Right ventricle myocardium superior (tissue), 1 donor: Measurements from ENCODE around the gene HIRA. TPM values are rescaled to one million over a fixed set of nuclear protein-coding genes. Genes with fewer than 3 reads are reported as not detected.

Experiments
- ATAC-seq: fragments of 200-7000 bp; cut with Tn5 transposase; one replicate; pipeline ENCODE4 v1.9.1; 2020; ENCODE audit warnings: mild to moderate bottlenecking; ENCODE audit not compliant: poor library complexity
- DNase-seq: peaks from one replicate; pipeline ENCODE4 v3.0.0-alpha.2; 2020
- intact Hi-C: fragments of 100-400 bp; cut with DNase I; formaldehyde crosslinking; loops from one replicate; pipeline ENCODE4 v1.11.2; 2022
- total RNA-seq: library from RNA; stranded (reverse); fragmentation: NEBNext Ultra II Directional; extraction: Animal tissue kit (Norgen Biotek cat#: 25700); gene quantifications from one replicate; pipeline ENCODE4 v1.2.1, GENCODE V29; 2021
- donor health status: DM: no; HTN: yes; CAD: no; lungs with severe emphysema.

HIRA gene
- total RNA-seq, 1 donor from 2014 or later, result 18.2 TPM

- intact Hi-C loops, result no loop called here
- DNase-seq (no peak), ATAC-seq (no peak)
These were observed 33.4 kb upstream of the HIRA start for GRCh38 chr22:19464975-19465374.

- intact Hi-C loops, result no loop called here
- ATAC-seq (no peak), DNase-seq (no peak)
These were observed 33.0 kb upstream of the HIRA start for GRCh38 chr22:19464546-19464945.

GRCh38 chr22:19463491-19464469 is 32.2 kb upstream of the HIRA start:
- intact Hi-C loops, result no loop called here
- peak; percentile 74 for DNase-seq
- ATAC-seq, result peak; percentile 81

- intact Hi-C loops, result no loop called here
- DNase-seq, result no peak
- no peak for ATAC-seq
These were observed 31.5 kb upstream of the HIRA start for GRCh38 chr22:19463008-19463407.

- DNase-seq (no peak), ATAC-seq (no peak)
- intact Hi-C loops, result no loop called here
These were observed 30.0 kb upstream of the HIRA start for GRCh38 chr22:19461506-19461905.

GRCh38 chr22:19460036-19460435 is 28.5 kb upstream of the HIRA start:
- no peak for DNase-seq
- intact Hi-C loops, result no loop called here
- ATAC-seq, result no peak

GRCh38 chr22:19457828-19458428 is 26.4 kb upstream of the HIRA start:
- ATAC-seq (no peak), DNase-seq (no peak)
- intact Hi-C loops, result no loop called here

- DNase-seq (no peak), ATAC-seq (no peak)
- intact Hi-C loops, result no loop called here
These were observed 25.0 kb upstream of the HIRA start for GRCh38 chr22:19456541-19456940.

GRCh38 chr22:19455585-19456370 is 24.2 kb upstream of the HIRA start:
- no peak for DNase-seq
- intact Hi-C loops, result no loop called here
- no peak for ATAC-seq

GRCh38 chr22:19455033-19455432 is 23.5 kb upstream of the HIRA start:
- DNase-seq (no peak), ATAC-seq (no peak)
- intact Hi-C loops, result no loop called here

GRCh38 chr22:19454156-19454555 is 22.6 kb upstream of the HIRA start:
- intact Hi-C loops, result no loop called here
- ATAC-seq, result no peak
- no peak for DNase-seq

- intact Hi-C loops, result no loop called here
- no peak for DNase-seq
- no peak for ATAC-seq
These were observed 22.2 kb upstream of the HIRA start for GRCh38 chr22:19453718-19454117.

GRCh38 chr22:19451570-19451969 is 20.0 kb upstream of the HIRA start:
- intact Hi-C loops, result no loop called here
- ATAC-seq (no peak), DNase-seq (no peak)

- ATAC-seq (no peak), DNase-seq (no peak)
- intact Hi-C loops, result no loop called here
These were observed 19.0 kb upstream of the HIRA start for GRCh38 chr22:19450363-19451175.

- no peak for ATAC-seq
- DNase-seq, result no peak
- intact Hi-C loops, result no loop called here
These were observed 17.9 kb upstream of the HIRA start for GRCh38 chr22:19449422-19449767.

GRCh38 chr22:19448739-19449421 is 17.3 kb upstream of the HIRA start:
- DNase-seq, result no peak
- no peak for ATAC-seq
- intact Hi-C loops, result no loop called here

- intact Hi-C loops, result no loop called here
- DNase-seq (no peak), ATAC-seq (peak; percentile 39)
These were observed 16.6 kb upstream of the HIRA start for GRCh38 chr22:19448076-19448607.
